Suppressor macrophage treated with lipopolysaccharide for 1 hour (primary cell): ENCODE results near the gene TMEM132D.
"Not testable (repeated sequence)": the region's sequence is repeated elsewhere in the genome, so short reads cannot be mapped to it uniquely, and the experiment has no call there.

Source experiments
- DNase-seq, 3 donors: peaks; one replicate each; pipeline ENCODE4 v3.0.0-alpha.2; 2020 to 2022

Gene TMEM132D

GRCh38 chr12:129570796-129571400 is 332.9 kb downstream of the TMEM132D start:
- no peak for DNase-seq

- no peak for DNase-seq
Observed at GRCh38 chr12:129566800-129567199, 337.0 kb downstream of the TMEM132D start.

- no peak for DNase-seq
Observed at GRCh38 chr12:129564768-129565167, 339.1 kb downstream of the TMEM132D start.

GRCh38 chr12:129563266-129563665 is 340.6 kb downstream of the TMEM132D start:
- DNase-seq: no peak

GRCh38 chr12:129561304-129561703 is 342.5 kb downstream of the TMEM132D start:
- DNase-seq: no peak

GRCh38 chr12:129559776-129560175 is 344.0 kb downstream of the TMEM132D start:
- no peak for DNase-seq

GRCh38 chr12:129558036-129558435 is 345.8 kb downstream of the TMEM132D start:
- no peak for DNase-seq

- DNase-seq: no peak
Observed at GRCh38 chr12:129556082-129556481, 347.7 kb downstream of the TMEM132D start.

- no peak for DNase-seq
Observed at GRCh38 chr12:129552996-129553750, 350.7 kb downstream of the TMEM132D start.

- no peak for DNase-seq
Observed at GRCh38 chr12:129551441-129551840, 352.4 kb downstream of the TMEM132D start.

GRCh38 chr12:129550353-129550752 is 353.5 kb downstream of the TMEM132D start:
- DNase-seq: no peak

GRCh38 chr12:129549656-129550055 is 354.2 kb downstream of the TMEM132D start:
- no peak for DNase-seq

GRCh38 chr12:129549020-129549419 is 354.8 kb downstream of the TMEM132D start:
- DNase-seq: not testable (repeated sequence)

- DNase-seq: no peak
Observed at GRCh38 chr12:129544716-129545115, 359.1 kb downstream of the TMEM132D start.

GRCh38 chr12:129540954-129541353 is 362.9 kb downstream of the TMEM132D start:
- DNase-seq: no peak

- no peak for DNase-seq
Observed at GRCh38 chr12:129540249-129540648, 363.6 kb downstream of the TMEM132D start.

GRCh38 chr12:129538724-129539335 is 365.0 kb downstream of the TMEM132D start:
- DNase-seq: not testable (repeated sequence)

GRCh38 chr12:129538137-129538536 is 365.7 kb downstream of the TMEM132D start:
- no peak for DNase-seq

- no peak for DNase-seq
Observed at GRCh38 chr12:129534966-129535750, 368.7 kb downstream of the TMEM132D start.

- no peak for DNase-seq
Observed at GRCh38 chr12:129532707-129533499, 370.9 kb downstream of the TMEM132D start.

GRCh38 chr12:129532082-129532481 is 371.7 kb downstream of the TMEM132D start:
- no peak for DNase-seq

GRCh38 chr12:129530984-129531383 is 372.8 kb downstream of the TMEM132D start:
- no peak for DNase-seq
